ENCODE results near the gene PKP4.

DNA sequence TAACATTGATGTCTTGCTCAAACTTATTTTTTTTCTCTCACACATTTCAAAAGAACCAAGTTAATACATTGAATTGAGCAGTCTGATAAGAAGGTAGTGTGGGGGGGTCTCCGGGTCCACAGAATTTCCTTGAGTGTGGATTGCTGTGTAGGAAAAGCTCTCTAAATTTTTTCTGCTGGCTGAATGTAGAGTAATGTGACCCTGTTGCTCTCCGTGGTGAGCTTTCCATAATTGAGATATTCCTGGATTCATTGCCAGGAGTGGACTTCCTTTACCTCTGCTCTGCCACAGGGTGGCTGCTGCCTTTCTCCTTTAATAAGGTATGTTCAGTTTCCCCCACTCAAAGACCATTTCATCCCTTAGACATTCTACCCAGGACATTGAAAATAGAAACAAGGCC lies 50.9 kb downstream of the PKP4 start:
- TF ChIP-seq, protein P1, sequence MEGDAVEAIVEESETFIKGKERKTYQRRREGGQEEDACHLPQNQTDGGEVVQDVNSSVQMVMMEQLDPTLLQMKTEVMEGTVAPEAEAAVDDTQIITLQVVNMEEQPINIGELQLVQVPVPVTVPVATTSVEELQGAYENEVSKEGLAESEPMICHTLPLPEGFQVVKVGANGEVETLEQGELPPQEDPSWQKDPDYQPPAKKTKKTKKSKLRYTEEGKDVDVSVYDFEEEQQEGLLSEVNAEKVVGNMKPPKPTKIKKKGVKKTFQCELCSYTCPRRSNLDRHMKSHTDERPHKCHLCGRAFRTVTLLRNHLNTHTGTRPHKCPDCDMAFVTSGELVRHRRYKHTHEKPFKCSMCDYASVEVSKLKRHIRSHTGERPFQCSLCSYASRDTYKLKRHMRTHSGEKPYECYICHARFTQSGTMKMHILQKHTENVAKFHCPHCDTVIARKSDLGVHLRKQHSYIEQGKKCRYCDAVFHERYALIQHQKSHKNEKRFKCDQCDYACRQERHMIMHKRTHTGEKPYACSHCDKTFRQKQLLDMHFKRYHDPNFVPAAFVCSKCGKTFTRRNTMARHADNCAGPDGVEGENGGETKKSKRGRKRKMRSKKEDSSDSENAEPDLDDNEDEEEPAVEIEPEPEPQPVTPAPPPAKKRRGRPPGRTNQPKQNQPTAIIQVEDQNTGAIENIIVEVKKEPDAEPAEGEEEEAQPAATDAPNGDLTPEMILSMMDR (IDR thresholded peaks at IDR 0.05), result no peak
- TF ChIP-seq EP300 (IDR thresholded peaks at IDR 0.05) (no peak), POLR2A (IDR thresholded peaks at IDR 0.05) (no peak), POLR2AphosphoS5 (IDR thresholded peaks at IDR 0.05) (no peak)
